ENCODE results near the gene LIPM. TPM values are rescaled to one million over a fixed set of nuclear protein-coding genes. Genes with fewer than 3 reads are reported as not detected.

Gene LIPM
- total RNA-seq, 2 experiments from 2014 or later = not detected

DNA sequence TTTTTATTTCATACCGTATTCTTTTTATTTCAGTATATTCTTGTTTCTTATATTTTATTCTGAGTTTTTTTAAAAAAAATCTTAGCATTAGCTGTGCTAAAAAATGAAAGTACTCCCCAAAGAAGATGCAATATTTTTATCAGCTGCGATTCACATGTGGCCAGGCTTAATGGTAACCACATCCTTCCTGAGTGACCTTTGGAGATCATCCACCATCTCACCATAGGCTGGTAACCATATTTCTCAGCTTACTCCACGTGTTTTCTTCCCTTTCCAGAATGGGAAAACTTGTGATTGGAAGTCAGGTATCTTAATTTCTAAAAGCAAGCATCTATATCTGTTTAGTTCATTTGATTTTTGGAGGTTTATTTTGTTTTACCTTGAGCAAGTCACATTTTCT, 18.8 kb upstream of the LIPM start:
- intact Hi-C loops (cut with micrococcal nuclease; ENCODE audit: unreplicated experiment) = no loop called here
- ChIA-PET POLR2A (interaction anchor here (0.6 kb wide), 1 partner anchor 54 kb away, joined by 3 read pairs; no protein-coding TSS in a partner anchor), CTCF (ENCODE audit: unreplicated experiment) (no interaction called here)
- Histone ChIP-seq H3K27ac (ENCODE audit: low read depth, low read length, poor library complexity, severe bottlenecking) (no peak overlapping the region), H3K4me1 (ENCODE audit: insufficient read depth, low read length, poor library complexity, severe bottlenecking) (no peaks in the 10 kb centered on the region), H3K4me3 (ENCODE audit: low read depth, low read length, poor library complexity, severe bottlenecking) (no peak overlapping the region), H4K20me1 (ENCODE audit: insufficient read depth, low read length) (no peaks in the 10 kb centered on the region), H3K4me2 (ENCODE audit: low read length) (no peak overlapping the region), H2AFZ (ENCODE audit: low read length) (no peak overlapping the region), H3K36me3 (ENCODE audit: insufficient read depth, low read length) (no peaks in the 10 kb centered on the region), H3K79me2 (ENCODE audit: insufficient read depth, low read depth, low read length) (no peaks in the 10 kb centered on the region), H3K9me3 (ENCODE audit: low read length) (no peaks in the 10 kb centered on the region), H3K9me2 (ENCODE audit: insufficient read depth, low read length) (no peaks in the 10 kb centered on the region)
- DNase-seq (ENCODE audit: low spot score) = no peak
- no peak for TF ChIP-seq EZH2phosphoT487 (IDR thresholded peaks at IDR 0.05; ENCODE audit: borderline replicate concordance, low read depth, low read length)
- TF ChIP-seq CTCF (conservative IDR thresholded peaks at IDR 0.05; ENCODE audit: low read length) = no peak
- no TSS peak for BruUV-seq (replicated peaks)

DNA sequence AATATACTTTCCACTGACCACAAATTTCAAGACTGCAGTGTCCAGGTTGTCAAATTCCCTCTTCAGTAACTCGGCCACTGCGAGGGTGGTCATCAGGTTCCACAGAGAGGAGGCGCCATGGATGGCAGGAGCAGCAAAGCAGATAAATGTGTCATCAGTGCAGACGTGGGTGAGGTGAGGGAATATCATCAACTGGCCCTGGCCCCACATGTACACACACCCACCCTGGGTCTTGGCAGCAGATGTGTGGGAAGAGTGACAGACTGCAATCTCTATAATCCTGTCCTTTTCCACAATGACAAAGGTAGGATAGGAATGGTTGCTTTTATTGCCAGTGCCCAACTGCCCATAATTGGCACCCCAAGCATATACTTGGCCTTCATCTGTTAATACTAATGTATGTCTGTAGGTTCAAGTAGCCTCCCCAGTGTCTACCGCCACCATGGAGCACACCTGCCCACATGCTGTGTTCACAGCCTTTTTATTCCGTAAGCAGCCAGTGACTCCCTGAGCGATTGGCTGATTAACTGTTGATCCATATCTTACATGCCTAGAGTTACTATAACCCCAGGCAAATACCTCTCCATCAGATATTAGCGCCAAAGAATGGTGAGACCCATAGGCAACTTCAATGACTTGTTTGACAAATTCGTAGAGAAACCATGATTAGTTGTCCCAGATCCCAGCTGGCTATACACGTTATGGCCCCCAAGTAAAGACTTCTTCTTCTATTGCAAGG, 16.3 kb upstream of the LIPM start:
- intact Hi-C loops (cut with micrococcal nuclease; ENCODE audit: unreplicated experiment) = no loop called here
- Histone ChIP-seq H3K27ac (ENCODE audit: low read depth, low read length, poor library complexity, severe bottlenecking) (no peak overlapping the region), H3K9me3 (ENCODE audit: low read length) (no peaks in the 10 kb centered on the region), H4K20me1 (ENCODE audit: insufficient read depth, low read length) (no peaks in the 10 kb centered on the region), H2AFZ (ENCODE audit: low read length) (no peak overlapping the region), H3K36me3 (ENCODE audit: insufficient read depth, low read length) (no peaks in the 10 kb centered on the region), H3K4me3 (ENCODE audit: low read depth, low read length, poor library complexity, severe bottlenecking) (no peak overlapping the region), H3K79me2 (ENCODE audit: insufficient read depth, low read depth, low read length) (no peaks in the 10 kb centered on the region), H3K9me2 (ENCODE audit: insufficient read depth, low read length) (no peaks in the 10 kb centered on the region), H3K4me1 (ENCODE audit: insufficient read depth, low read length, poor library complexity, severe bottlenecking) (no peaks in the 10 kb centered on the region), H3K4me2 (ENCODE audit: low read length) (no peak overlapping the region)
- no TSS peak for BruUV-seq (replicated peaks)
- ChIA-PET POLR2A (no interaction called here), CTCF (ENCODE audit: unreplicated experiment) (no interaction called here)
- DNase-seq (ENCODE audit: low spot score) = no peak
- TF ChIP-seq CTCF (conservative IDR thresholded peaks at IDR 0.05; ENCODE audit: low read length) = no peak
- TF ChIP-seq EZH2phosphoT487 (IDR thresholded peaks at IDR 0.05; ENCODE audit: borderline replicate concordance, low read depth, low read length) = no peak

GRCh38 chr10:88787463-88787862, 15.1 kb upstream of the LIPM start:
- H3K27ac ChIP-seq (ENCODE audit: low read depth, low read length, poor library complexity, severe bottlenecking) = no peak overlapping the region
- ChIA-PET CTCF (ENCODE audit: unreplicated experiment) (no interaction called here), POLR2A (interaction anchor here (0.7 kb wide), 1 partner anchor 99 kb away, joined by 3 read pairs; no protein-coding TSS in a partner anchor)
- H3K4me3 ChIP-seq (ENCODE audit: low read depth, low read length, poor library complexity, severe bottlenecking) = no peak overlapping the region
- TF ChIP-seq CTCF (conservative IDR thresholded peaks at IDR 0.05; ENCODE audit: low read length) = no peak
- no peak for TF ChIP-seq EZH2phosphoT487 (IDR thresholded peaks at IDR 0.05; ENCODE audit: borderline replicate concordance, low read depth, low read length)
- H3K9me3 ChIP-seq (ENCODE audit: low read length) = no peaks in the 10 kb centered on the region
- intact Hi-C loops (cut with micrococcal nuclease; ENCODE audit: unreplicated experiment) = no loop called here
- H3K79me2 ChIP-seq (ENCODE audit: insufficient read depth, low read depth, low read length) = no peaks in the 10 kb centered on the region
- no peaks in the 10 kb centered on the region for H3K9me2 ChIP-seq (ENCODE audit: insufficient read depth, low read length)
- H2AFZ ChIP-seq (ENCODE audit: low read length) = no peak overlapping the region
- H3K4me1 ChIP-seq (ENCODE audit: insufficient read depth, low read length, poor library complexity, severe bottlenecking) = no peaks in the 10 kb centered on the region
- H3K36me3 ChIP-seq (ENCODE audit: insufficient read depth, low read length) = no peaks in the 10 kb centered on the region
- H4K20me1 ChIP-seq (ENCODE audit: insufficient read depth, low read length) = no peaks in the 10 kb centered on the region
- DNase-seq (ENCODE audit: low spot score) = no peak
- BruUV-seq (replicated peaks) = no TSS peak
- no peak overlapping the region for H3K4me2 ChIP-seq (ENCODE audit: low read length)
